Ovary (tissue), 9 donors: ENCODE measurements around the gene ASB16. TPM values are rescaled to one million over a fixed set of nuclear protein-coding genes. Genes with fewer than 3 reads are reported as not detected.

ENCODE experiments used
- DNase-seq, 5 donors: peaks; one replicate each; pipeline ENCODE4 v3.0.0-alpha.2; 2019 to 2020
- H3K27ac ChIP-seq, 2 donors: fragments of 200-600 bp; one replicate each; pipeline versions ENCODE4 v1.5.1 to v1.8.0; 2019 to 2022
- H3K27me3 ChIP-seq: fragments of 200-600 bp; one replicate; pipeline ENCODE4 v1.8.0; 2022
- H3K36me3 ChIP-seq: fragments of 200-600 bp; sonication (generic); one replicate; pipeline ENCODE4 v1.5.1; 2019
- H3K4me1 ChIP-seq: one replicate; pipeline ENCODE4 v1.8.1; 2013; ENCODE audit warnings: mild to moderate bottlenecking, moderate library complexity; ENCODE audit not compliant: insufficient read depth
- H3K4me3 ChIP-seq: fragments of 200-600 bp; sonication (generic); one replicate; pipeline ENCODE4 v1.5.1; 2017
- H3K9me3 ChIP-seq, 2 donors: fragments of 200-600 bp in 1 of 2; sonication (generic) in 1 of 2; one replicate each; pipeline versions ENCODE4 v1.5.1 to v1.8.1; 2013 to 2019; ENCODE audit warnings: mild to moderate bottlenecking in 1 of 2, moderate library complexity in 1 of 2
- EP300 ChIP-seq: sonication (generic); formaldehyde crosslinking; IDR thresholded peaks from one replicate; pipeline ENCODE4 v1.6.1; 2017; ENCODE audit warnings: antibody characterized with exemption
- POLR2A ChIP-seq: fragments of 450-650 bp; IDR thresholded peaks from one replicate; pipeline ENCODE4 v1.6.1; 2017; ENCODE audit warnings: antibody characterized with exemption, mild to moderate bottlenecking, moderate library complexity
- WGBS, 3 donors: extraction: QIAGEN DNeasy Blood & Tissue Kit in 1 of 3; methylation state at CpG; one replicate each; pipeline versions ENCODE4 v1.1.5 to v1.1.7; 2013 to 2017; 5-methylcytosine and 5-hydroxymethylcytosine counted together
- intact Hi-C, 4 donors: fragments of 100-400 bp; cut with DNase I; formaldehyde crosslinking; loops; one replicate each; pipeline versions ENCODE4 v1.11.0 to v1.15.1; 2022 to 2023
- polyA plus RNA-seq, 2 donors: library from polyadenylated mRNA; stranded (reverse); fragments of 200-250 nt in 1 of 2; fragments of 350-450 nt in 1 of 2; fragmentation: Illumina TruSeq in 1 of 2; extraction: RNeasy Lipid Tissue Mini Kit (QIAGEN cat#74804) in 1 of 2; gene quantifications; one replicate each; pipeline ENCODE4 v1.2.3, GENCODE V29; 2013 to 2014
- total RNA-seq, 7 donors: library from RNA; depleted of rRNA in 2 of 7; stranded (reverse); fragments of >200 nt in 2 of 7; fragmentation: NEBNext Ultra II Directional in 3 of 7; extraction: Animal tissue kit (Norgen Biotek cat#: 25700) in 3 of 7; gene quantifications; one replicate each; pipeline versions ENCODE4 v1.1.0 to v1.2.4, GENCODE V29; 2016 to 2023
- TF ChIP-seq, protein P1 (sequence below), 3 donors: fragments of 450-650 bp in 2 of 3; fragments of 200-600 bp in 1 of 3; IDR thresholded peaks; one replicate each; pipeline versions ENCODE4 v1.5.1 to v1.8.0; 2016 to 2022; ENCODE audit warnings: antibody characterized with exemption in 3 of 3, mild to moderate bottlenecking in 1 of 3
- donor health status: DM: no; HTN: no; CAD: no; lungs with moderate emphysema.
- donor health status: DM: no; HTN: no; CAD: no.
- donor health status: Bipolar disorder and iron deficiency.
- donor health status: DM: yes; HTN: yes; CAD: no.
- donor health status: DM: no; HTN: no; CAD: no.
- donor health status: DM: yes; HTN: yes; CAD: no.

The ASB16 gene
- total and polyA plus RNA-seq, 9 donors: 0.10 to 1.8 (median 0.98) TPM; not detected in 1

DNA sequence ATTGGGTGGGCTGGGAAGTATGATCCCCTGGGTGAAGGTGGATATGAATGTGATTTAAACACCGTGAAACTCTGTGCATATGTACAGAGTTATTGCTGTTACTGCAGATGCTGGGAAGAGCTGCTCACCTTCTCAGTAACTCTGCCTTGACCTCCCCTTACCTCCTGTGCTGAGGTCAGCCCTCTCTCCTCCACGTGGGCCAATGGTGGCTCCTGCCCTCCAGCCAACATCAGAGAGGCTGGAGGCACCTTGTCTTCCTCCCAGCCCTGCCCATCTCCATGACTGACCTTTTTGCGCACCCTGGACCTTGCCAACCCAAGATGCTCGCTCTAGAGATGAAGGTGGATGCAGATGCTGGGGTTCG, 387 bp upstream of the ASB16 start:
- intact Hi-C loops: no loop called here
- WGBS, 3 donors: 27 to 36% (median 33%) methylated on average over 5 of the region's 5 CpGs
- no peak for DNase-seq
- no peaks in the 10 kb centered on the region for H3K36me3 ChIP-seq
- peaks cover 6% of the 10 kb centered on the region for H3K4me1 ChIP-seq
- no peak overlapping the region for H3K27ac ChIP-seq
- no peaks in the 10 kb centered on the region for H3K27me3 ChIP-seq
- no peaks in the 10 kb centered on the region for H3K9me3 ChIP-seq
- TF ChIP-seq, protein P1, sequence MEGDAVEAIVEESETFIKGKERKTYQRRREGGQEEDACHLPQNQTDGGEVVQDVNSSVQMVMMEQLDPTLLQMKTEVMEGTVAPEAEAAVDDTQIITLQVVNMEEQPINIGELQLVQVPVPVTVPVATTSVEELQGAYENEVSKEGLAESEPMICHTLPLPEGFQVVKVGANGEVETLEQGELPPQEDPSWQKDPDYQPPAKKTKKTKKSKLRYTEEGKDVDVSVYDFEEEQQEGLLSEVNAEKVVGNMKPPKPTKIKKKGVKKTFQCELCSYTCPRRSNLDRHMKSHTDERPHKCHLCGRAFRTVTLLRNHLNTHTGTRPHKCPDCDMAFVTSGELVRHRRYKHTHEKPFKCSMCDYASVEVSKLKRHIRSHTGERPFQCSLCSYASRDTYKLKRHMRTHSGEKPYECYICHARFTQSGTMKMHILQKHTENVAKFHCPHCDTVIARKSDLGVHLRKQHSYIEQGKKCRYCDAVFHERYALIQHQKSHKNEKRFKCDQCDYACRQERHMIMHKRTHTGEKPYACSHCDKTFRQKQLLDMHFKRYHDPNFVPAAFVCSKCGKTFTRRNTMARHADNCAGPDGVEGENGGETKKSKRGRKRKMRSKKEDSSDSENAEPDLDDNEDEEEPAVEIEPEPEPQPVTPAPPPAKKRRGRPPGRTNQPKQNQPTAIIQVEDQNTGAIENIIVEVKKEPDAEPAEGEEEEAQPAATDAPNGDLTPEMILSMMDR (IDR thresholded peaks at IDR 0.05): no peak
- TF ChIP-seq EP300 (no peak), POLR2A (no peak)
- no peak overlapping the region for H3K4me3 ChIP-seq

DNA sequence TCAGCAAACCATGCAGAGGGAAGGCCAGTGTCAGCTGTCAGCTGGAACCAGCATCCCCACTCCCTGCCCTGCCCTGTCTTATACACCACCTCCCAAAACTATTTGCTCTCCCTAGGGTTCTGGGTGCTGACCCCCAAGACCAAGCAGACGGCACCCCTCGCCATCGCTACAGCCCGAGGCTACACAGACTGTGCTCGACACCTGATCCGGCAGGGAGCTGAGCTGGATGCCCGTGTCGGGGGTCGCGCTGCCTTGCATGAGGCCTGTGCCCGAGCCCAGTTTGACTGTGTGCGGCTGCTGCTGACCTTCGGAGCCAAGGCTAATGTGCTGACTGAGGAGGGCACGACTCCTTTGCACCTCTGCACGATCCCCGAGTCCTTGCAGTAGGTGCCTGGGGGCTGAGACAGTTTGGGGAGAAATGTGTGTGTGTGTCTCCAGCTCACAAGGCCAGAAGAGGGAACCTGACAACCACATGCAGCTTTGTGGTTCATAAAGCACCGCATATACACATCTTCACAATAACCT, 1.5 kb downstream of the ASB16 start:
- WGBS, 3 donors: 58 to 77% (median 65%) methylated on average over 17 of the region's 17 CpGs
- H3K9me3 ChIP-seq: no peaks in the 10 kb centered on the region
- H3K36me3 ChIP-seq: no peaks in the 10 kb centered on the region
- H3K27ac ChIP-seq: no peak overlapping the region
- no peak overlapping the region for H3K4me3 ChIP-seq
- no peak for DNase-seq
- no peaks in the 10 kb centered on the region for H3K27me3 ChIP-seq
- intact Hi-C loops: no loop called here
- no peak for TF ChIP-seq EP300
- TF ChIP-seq, protein P1 (IDR thresholded peaks at IDR 0.05): no peak
- no peak for TF ChIP-seq POLR2A
- H3K4me1 ChIP-seq: peaks cover 6% of the 10 kb centered on the region

DNA sequence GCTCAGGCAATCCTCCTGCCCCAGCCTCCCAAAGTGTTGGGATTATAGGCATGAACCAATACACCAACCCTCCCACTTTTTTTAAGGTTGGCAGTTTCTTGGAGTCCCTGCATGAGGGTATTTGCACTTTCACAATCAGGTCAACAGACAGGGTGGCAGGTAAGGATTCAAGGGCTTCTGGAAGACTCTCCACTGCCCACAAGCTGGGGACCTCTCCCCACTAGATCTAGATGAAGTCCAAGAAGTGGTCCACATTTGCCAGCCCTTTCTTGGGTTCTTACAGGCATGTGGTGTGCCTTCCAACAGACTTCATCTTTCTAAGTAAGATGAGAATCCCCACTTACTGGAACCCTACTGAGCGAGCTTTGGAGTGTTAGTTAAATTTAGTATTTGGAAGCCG, 3.9 kb downstream of the ASB16 start:
- Histone ChIP-seq H3K36me3 (no peaks in the 10 kb centered on the region), H3K4me1 (peaks cover 6% of the 10 kb centered on the region), H3K27ac (no peak overlapping the region), H3K4me3 (no peak overlapping the region), H3K27me3 (no peaks in the 10 kb centered on the region), H3K9me3 (no peaks in the 10 kb centered on the region)
- no peak for TF ChIP-seq POLR2A
- TF ChIP-seq, protein P1 (IDR thresholded peaks at IDR 0.05): no peak
- TF ChIP-seq EP300: no peak
- intact Hi-C loops: no loop called here
- DNase-seq: no peak
- 97 to 98% (median 97%) methylated on average over 2 of the region's 2 CpGs for WGBS, 3 donors

DNA sequence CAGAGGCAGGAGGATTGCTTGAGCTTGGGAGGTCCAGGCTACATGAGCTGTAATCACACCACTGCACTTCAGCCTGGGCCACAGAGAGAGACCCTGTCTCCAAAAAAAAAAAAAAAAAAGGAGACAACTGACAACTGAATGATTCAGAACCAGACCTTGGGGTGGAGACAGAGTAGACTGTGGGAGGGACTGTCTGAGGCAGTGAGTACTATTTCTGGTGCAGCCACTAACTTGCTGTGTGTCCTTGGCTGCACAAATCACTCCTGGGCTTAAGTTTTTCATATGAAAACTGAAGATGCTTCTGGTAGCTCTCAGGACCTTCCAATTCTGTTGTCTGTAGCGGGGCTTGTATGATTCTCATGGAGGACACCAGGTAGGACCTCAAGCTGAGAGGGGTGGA, 5.8 kb downstream of the ASB16 start:
- no peak for DNase-seq
- TF ChIP-seq POLR2A (no peak), EP300 (no peak)
- TF ChIP-seq, protein P1 (IDR thresholded peaks at IDR 0.05): no peak
- no peak overlapping the region for H3K4me3 ChIP-seq
- H3K4me1 ChIP-seq: no peaks in the 10 kb centered on the region
- no peaks in the 10 kb centered on the region for H3K27me3 ChIP-seq
- intact Hi-C loops: no loop called here
- no peak overlapping the region for H3K27ac ChIP-seq
- whole genome bisulfite sequencing, 3 donors: 87 to 97% (median 95%) methylated on average over 1 of the region's 1 CpG
- no peaks in the 10 kb centered on the region for H3K36me3 ChIP-seq
- H3K9me3 ChIP-seq: no peaks in the 10 kb centered on the region
